Aorta (tissue), 5 donors: ENCODE results near the gene BLACAT1. TPM values are rescaled to one million over a fixed set of nuclear protein-coding genes. Genes with fewer than 3 reads are reported as not detected.

Source experiments
- ATAC-seq: fragments of 200-7000 bp; cut with Tn5 transposase; one replicate; pipeline ENCODE4 v1.9.1; 2022; ENCODE audit warnings: moderate library complexity; ENCODE audit not compliant: low FRiP score
- DNase-seq, 2 donors: peaks; one replicate each; pipeline ENCODE4 v3.0.0-alpha.2; 2020
- H3K27ac ChIP-seq, 2 donors: one replicate each; pipeline ENCODE4 v1.5.1; 2013; ENCODE audit warnings: low read length in 2 of 2, mild to moderate bottlenecking in 2 of 2, moderate library complexity in 2 of 2, control low read depth in 1 of 2, inconsistent platforms in 1 of 2, low read depth in 1 of 2
- H3K27me3 ChIP-seq, 2 donors: one replicate each; pipeline ENCODE4 v1.6.1; 2013; ENCODE audit warnings: control low read depth in 1 of 2, low read length in 1 of 2, mild to moderate bottlenecking in 1 of 2, moderate library complexity in 1 of 2; ENCODE audit not compliant: insufficient read depth in 2 of 2, control insufficient read depth in 1 of 2
- H3K36me3 ChIP-seq, 2 donors: one replicate each; pipeline ENCODE4 v1.6.1; 2013; ENCODE audit warnings: control low read depth in 1 of 2, low read length in 1 of 2, mild to moderate bottlenecking in 1 of 2; ENCODE audit not compliant: insufficient read depth in 2 of 2, control insufficient read depth in 1 of 2
- H3K4me1 ChIP-seq, 2 donors: one replicate each; pipeline ENCODE4 v1.6.1; 2013; ENCODE audit warnings: low read length in 2 of 2, control low read depth in 1 of 2, mild to moderate bottlenecking in 1 of 2, moderate library complexity in 1 of 2; ENCODE audit not compliant: insufficient read depth in 2 of 2, control insufficient read depth in 1 of 2
- H3K4me3 ChIP-seq, 2 donors: one replicate each; pipeline ENCODE4 v1.5.1; 2013; ENCODE audit warnings: low read length in 2 of 2, control low read depth in 1 of 2, mild to moderate bottlenecking in 1 of 2
- H3K9me3 ChIP-seq: one replicate; pipeline ENCODE4 v1.6.1; 2013; ENCODE audit warnings: mild to moderate bottlenecking, low read length; ENCODE audit not compliant: control insufficient read depth
- WGBS, 2 donors: extraction: QIAGEN DNeasy Blood & Tissue Kit; methylation state at CpG; one replicate each; pipeline ENCODE4 v1.1.7; 2013; 5-methylcytosine and 5-hydroxymethylcytosine counted together
- intact Hi-C, 2 donors: fragments of 100-400 bp; cut with DNase I; formaldehyde crosslinking; loops; one replicate each; pipeline versions ENCODE4 v1.14.2 to v1.15.0; 2022
- polyA plus RNA-seq, 2 donors: library from polyadenylated mRNA; stranded (reverse); fragments of 200-250 nt; gene quantifications; one replicate each; pipeline ENCODE4 v1.2.3, GENCODE V29; 2013
- total RNA-seq, 2 donors: library from RNA; stranded (reverse); fragmentation: NEBNext Ultra II Directional; extraction: Animal tissue kit (Norgen Biotek cat#: 25700); gene quantifications; one replicate each; pipeline ENCODE4 v1.2.1, GENCODE V29; 2021
- donor health status: healthy with polysubstance abuse.
- donor health status: Bipolar disorder and iron deficiency.
- donor health status: DM: no; HTN: no; CAD: no.
- donor health status: DM: no; HTN: no; CAD: no.
- donor health status: DM: yes; HTN: yes; CAD: no.

Gene BLACAT1
- total and polyA plus RNA-seq, 4 donors = 0.21 TPM; not detected in 3

- DNase-seq = no peak
- Histone ChIP-seq H3K9me3 (peaks cover 3% of the 10 kb centered on the region), H3K36me3 (no peaks in the 10 kb centered on the region), H3K27me3 (no peaks in the 10 kb centered on the region), H3K27ac (no peak overlapping the region), H3K4me1 (no peaks in the 10 kb centered on the region), H3K4me3 (no peak overlapping the region)
- ATAC-seq = no peak
- intact Hi-C loops = loop anchor here in 1 of 2 donors (5.0 kb wide), 1 partner anchor 43 kb away; no protein-coding TSS in a partner anchor
- 89 to 91% methylated on average over 6 of the region's 6 CpGs for WGBS, 2 donors
These were observed 14.3 kb upstream of the BLACAT1 start for GRCh38 chr1:205470131-205470530.

GRCh38 chr1:205466595-205467220 is 10.9 kb upstream of the BLACAT1 start:
- 27 to 31% methylated on average over 7 of the region's 7 CpGs for WGBS, 2 donors
- no peak overlapping the region for H3K27ac ChIP-seq
- no peaks in the 10 kb centered on the region for H3K27me3 ChIP-seq
- no peaks in the 10 kb centered on the region for H3K36me3 ChIP-seq
- intact Hi-C loops = no loop called here
- no peak overlapping the region for H3K4me3 ChIP-seq
- H3K9me3 ChIP-seq = no peaks in the 10 kb centered on the region
- H3K4me1 ChIP-seq = no peaks in the 10 kb centered on the region
- no peak for ATAC-seq
- no peak for DNase-seq

- Histone ChIP-seq H3K36me3 (no peaks in the 10 kb centered on the region), H3K27me3 (no peaks in the 10 kb centered on the region), H3K9me3 (no peaks in the 10 kb centered on the region), H3K27ac (no peak overlapping the region), H3K4me3 (no peak overlapping the region), H3K4me1 (no peaks in the 10 kb centered on the region)
- 45 to 88% methylated on average over 2 of the region's 2 CpGs for WGBS, 2 donors
- intact Hi-C loops = no loop called here
- DNase-seq = no peak
- no peak for ATAC-seq
These were observed 9.5 kb upstream of the BLACAT1 start for GRCh38 chr1:205465392-205465791.

- intact Hi-C loops = no loop called here
- Histone ChIP-seq H3K4me1 (no peaks in the 10 kb centered on the region), H3K4me3 (no peak overlapping the region), H3K27ac (no peak overlapping the region), H3K36me3 (no peaks in the 10 kb centered on the region), H3K27me3 (no peaks in the 10 kb centered on the region), H3K9me3 (no peaks in the 10 kb centered on the region)
- WGBS, 2 donors = 46 to 47% methylated on average over 6 of the region's 6 CpGs
- ATAC-seq (no peak), DNase-seq (no peak)
These were observed 3.1 kb upstream of the BLACAT1 start for GRCh38 chr1:205458777-205459566.

- WGBS, 2 donors = 2% methylated on average over 61 to 72 of the region's 74 CpGs
- intact Hi-C loops = no loop called here
- Histone ChIP-seq H3K27ac (no peak overlapping the region), H3K4me3 (no peak overlapping the region), H3K36me3 (no peaks in the 10 kb centered on the region), H3K27me3 (no peaks in the 10 kb centered on the region), H3K9me3 (no peaks in the 10 kb centered on the region), H3K4me1 (no peaks in the 10 kb centered on the region)
- no peak for DNase-seq
- ATAC-seq = no peak
These were observed 1.3 kb upstream of the BLACAT1 start for GRCh38 chr1:205456868-205457745.

GRCh38 chr1:205456383-205456867 is 580 bp upstream of the BLACAT1 start:
- Histone ChIP-seq H3K4me1 (no peaks in the 10 kb centered on the region), H3K4me3 (no peak overlapping the region), H3K27ac (no peak overlapping the region), H3K27me3 (no peaks in the 10 kb centered on the region), H3K36me3 (no peaks in the 10 kb centered on the region), H3K9me3 (no peaks in the 10 kb centered on the region)
- intact Hi-C loops = no loop called here
- ATAC-seq (no peak), DNase-seq (no peak)
- 1 to 2% methylated on average over 44 to 47 of the region's 47 CpGs for WGBS, 2 donors

GRCh38 chr1:205454903-205455335 is 926 bp downstream of the BLACAT1 start:
- no peaks in the 10 kb centered on the region for H3K27me3 ChIP-seq
- no peak for ATAC-seq
- no peaks in the 10 kb centered on the region for H3K9me3 ChIP-seq

GRCh38 chr1:205453466-205453865 is 2.4 kb downstream of the BLACAT1 start:
- no peaks in the 10 kb centered on the region for H3K36me3 ChIP-seq
- ATAC-seq (no peak), DNase-seq (no peak)
- WGBS, 2 donors = 7 to 12% methylated on average over 3 of the region's 3 CpGs
- H3K4me3 ChIP-seq = no peak overlapping the region
- H3K9me3 ChIP-seq = no peaks in the 10 kb centered on the region
- H3K27ac ChIP-seq = no peak overlapping the region
- intact Hi-C loops = no loop called here
- no peaks in the 10 kb centered on the region for H3K4me1 ChIP-seq
- H3K27me3 ChIP-seq = no peaks in the 10 kb centered on the region

More at GRCh38 chr1:205454903-205455335, 926 bp downstream of the BLACAT1 start:
- H3K4me1 ChIP-seq = no peaks in the 10 kb centered on the region
- intact Hi-C loops = no loop called here
- H3K27ac ChIP-seq = no peak overlapping the region
- 13 to 16% methylated on average over 6 of the region's 6 CpGs for WGBS, 2 donors
- no peak overlapping the region for H3K4me3 ChIP-seq
- no peaks in the 10 kb centered on the region for H3K36me3 ChIP-seq
- no peak for DNase-seq
